Activated naive CD4-positive, alpha-beta T cell treated with anti-CD3 and anti-CD28 coated beads for 36 hours (primary cell): ENCODE measurements around the gene ETFA. TPM values are rescaled to one million over a fixed set of nuclear protein-coding genes. Genes with fewer than 3 reads are reported as not detected.

Experiments
- CTCF ChIA-PET: fragments of 350-600 bp; sonication (Branson Sonifier 250); formaldehyde crosslinking; loops from one replicate; lab custom pipeline; 2021; ENCODE audit warnings: antibody characterized with exemption; lab: Charles Lee
- DNase-seq: peaks from one replicate; pipeline ENCODE4 v3.0.0-alpha.2; 2020
- H3K27ac Mint-ChIP-seq: one replicate; pipeline ENCODE4 v1.8.0; 2021; ENCODE audit warnings: mild to moderate bottlenecking, mixed read lengths
- H3K27me3 Mint-ChIP-seq: one replicate; pipeline ENCODE4 v1.8.0; 2021; ENCODE audit warnings: low read depth, mixed read lengths
- H3K36me3 Mint-ChIP-seq: one replicate; pipeline ENCODE4 v1.8.0; 2021; ENCODE audit warnings: low read depth, mixed read lengths
- H3K4me1 Mint-ChIP-seq: one replicate; pipeline ENCODE4 v1.8.0; 2021; ENCODE audit warnings: low read depth, mixed read lengths
- H3K4me3 Mint-ChIP-seq: one replicate; pipeline ENCODE4 v1.8.0; 2021; ENCODE audit warnings: mild to moderate bottlenecking, moderate library complexity, mixed read lengths
- H3K9me3 Mint-ChIP-seq: one replicate; pipeline ENCODE4 v1.8.0; 2021; ENCODE audit warnings: mixed read lengths
- intact Hi-C: fragments of 100-400 bp; cut with micrococcal nuclease; formaldehyde crosslinking; loops from one replicate; pipeline ENCODE4 v1.15.1; 2023
- total RNA-seq, 2 experiments: library from RNA; stranded (reverse); gene quantifications; one replicate each; pipeline ENCODE4 v1.2.3, GENCODE V29; 2021

The ETFA gene
- total RNA-seq, 2 experiments from 2014 or later, result 158 to 166 TPM

GRCh38 chr15:76168237-76168984 lies 142.9 kb downstream of the ETFA start:
- no peak overlapping the region for H3K4me3 Mint-ChIP-seq
- peaks cover 6% of the 10 kb centered on the region for H3K27me3 Mint-ChIP-seq
- no peaks in the 10 kb centered on the region for H3K36me3 Mint-ChIP-seq
- no peaks in the 10 kb centered on the region for H3K4me1 Mint-ChIP-seq
- DNase-seq, result no peak
- intact Hi-C loops, result no loop called here
- no peaks in the 10 kb centered on the region for H3K9me3 Mint-ChIP-seq
- H3K27ac Mint-ChIP-seq, result no peak overlapping the region
- CTCF ChIA-PET, result no interaction called here

- CTCF ChIA-PET, result no interaction called here
- no peaks in the 10 kb centered on the region for H3K4me1 Mint-ChIP-seq
- no peak for DNase-seq
- no peak overlapping the region for H3K4me3 Mint-ChIP-seq
- no peaks in the 10 kb centered on the region for H3K9me3 Mint-ChIP-seq
- no peaks in the 10 kb centered on the region for H3K36me3 Mint-ChIP-seq
- H3K27ac Mint-ChIP-seq, result no peak overlapping the region
- H3K27me3 Mint-ChIP-seq, result no peaks in the 10 kb centered on the region
- intact Hi-C loops, result no loop called here
These were observed 145.3 kb downstream of the ETFA start for GRCh38 chr15:76165951-76166350.

Other genes starting within 250 kb of the ETFA start
- not detected for gene ISL2, start 25.3 kb upstream of the ETFA start, total RNA-seq